C4-2B (cell line): ENCODE measurements around the gene CDKN3.

Experiments
- H3K27ac ChIP-seq: fragments of 450-650 bp; 2 replicates; pipeline ENCODE4 v1.5.1; 2017
- CTCF ChIP-seq: fragments of 450-650 bp; conservative IDR thresholded peaks from 2 replicates; pipeline ENCODE4 v1.5.1; 2017; ENCODE audit warnings: mild to moderate bottlenecking
- ZFX ChIP-seq: fragments of 450-650 bp; IDR thresholded peaks from 2 replicates; pipeline ENCODE4 v1.6.1; 2017

The CDKN3 gene

GRCh38 chr14:54410215-54410614 lies 13.4 kb downstream of the CDKN3 start:
- no peak for TF ChIP-seq ZFX
- no peak for TF ChIP-seq CTCF
- H3K27ac ChIP-seq = no peak overlapping the region

GRCh38 chr14:54411371-54411770 lies 14.6 kb downstream of the CDKN3 start:
- no peak overlapping the region for H3K27ac ChIP-seq
- TF ChIP-seq ZFX (no peak), CTCF (no peak)

DNA sequence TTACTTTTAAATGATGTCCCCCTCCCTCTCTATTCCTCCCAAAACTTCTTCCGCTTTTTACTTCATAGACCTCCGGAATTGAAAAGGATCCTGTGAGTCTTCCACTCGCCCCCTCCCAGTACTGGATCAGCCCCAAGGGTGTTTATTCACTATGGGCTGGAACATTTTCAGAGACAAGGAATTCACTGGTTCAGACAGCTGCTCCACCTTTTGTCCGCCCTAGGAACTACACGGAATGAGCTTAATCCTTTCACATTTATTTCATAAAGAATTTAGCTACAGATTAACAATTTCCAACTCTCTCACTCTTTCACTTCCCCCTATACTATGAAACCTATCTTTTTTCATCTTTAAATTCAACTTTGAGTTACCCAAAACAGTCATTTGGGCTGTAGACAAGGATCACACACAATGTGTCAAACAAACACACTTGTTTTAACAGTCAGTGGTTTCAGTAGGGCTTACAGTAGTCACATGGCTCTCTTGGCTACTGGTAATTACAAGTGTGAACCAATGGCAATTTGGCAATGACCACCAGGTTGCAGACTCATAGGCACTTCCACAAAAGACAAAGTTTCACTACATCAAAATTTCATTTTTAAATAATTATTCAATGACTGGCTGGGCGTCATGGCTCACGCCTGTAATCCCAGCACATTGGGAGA lies 23.8 kb downstream of the CDKN3 start:
- TF ChIP-seq CTCF = peak; percentile 75
- TF ChIP-seq ZFX = no peak
- H3K27ac ChIP-seq = no peak overlapping the region

DNA sequence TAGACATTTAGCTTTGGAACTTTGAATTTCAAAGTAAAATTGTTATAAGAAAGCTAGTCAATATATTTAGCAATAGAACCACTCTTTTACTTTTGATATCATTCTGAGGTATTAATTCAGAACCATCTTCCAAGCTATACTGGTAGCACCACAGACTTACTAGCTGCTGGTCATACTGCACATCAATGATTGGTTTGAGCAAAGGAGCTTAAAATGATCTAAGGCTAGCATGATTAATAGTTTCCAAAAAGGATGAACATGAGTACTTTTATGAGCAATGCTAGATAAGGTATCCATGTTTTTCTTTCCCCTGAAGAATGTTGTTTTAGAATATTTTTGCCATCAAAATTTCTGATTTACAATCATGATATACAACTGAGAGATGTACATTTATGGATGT lies 27.2 kb downstream of the CDKN3 start:
- no peak for TF ChIP-seq ZFX
- no peak for TF ChIP-seq CTCF
- H3K27ac ChIP-seq = no peak overlapping the region

DNA sequence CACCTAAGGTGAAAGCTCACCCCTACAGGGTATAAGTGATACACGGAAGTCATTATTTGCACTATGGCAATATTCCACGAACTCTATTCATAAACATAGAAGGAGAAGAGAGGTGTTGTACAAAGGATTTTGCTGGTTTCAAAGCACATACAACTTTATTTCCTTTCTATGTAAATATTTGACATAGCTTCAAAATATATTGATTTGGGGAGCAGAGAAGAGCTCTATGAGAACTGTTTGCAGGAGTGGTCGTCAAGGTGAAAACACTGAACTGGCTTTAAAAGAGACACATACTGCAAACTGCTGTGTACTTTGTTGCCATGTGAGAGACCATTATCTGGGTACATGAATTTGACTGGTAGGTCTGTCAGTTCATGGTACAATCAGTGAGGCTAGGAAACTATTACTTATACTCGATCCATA lies 27.7 kb downstream of the CDKN3 start:
- H3K27ac ChIP-seq = no peak overlapping the region
- no peak for TF ChIP-seq CTCF
- TF ChIP-seq ZFX = no peak

DNA sequence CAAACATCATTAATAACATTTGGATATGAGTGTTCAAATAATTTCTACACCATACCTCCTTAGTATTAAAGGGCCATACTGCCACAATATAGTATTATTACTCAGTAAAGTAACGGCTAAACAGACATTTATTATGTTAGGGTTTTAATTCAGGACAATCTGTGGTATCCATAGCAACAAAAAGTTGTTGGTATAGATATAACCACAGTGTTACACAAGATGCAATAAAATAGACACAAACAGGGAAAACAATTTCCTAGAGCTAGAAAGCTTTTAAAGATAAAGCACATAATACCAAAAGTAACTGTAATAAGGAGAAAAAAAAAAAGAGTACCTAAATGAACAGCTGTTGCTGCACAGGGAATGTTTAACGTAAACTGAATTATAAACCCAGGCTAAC lies 28.3 kb downstream of the CDKN3 start:
- TF ChIP-seq ZFX (no peak), CTCF (no peak)
- H3K27ac ChIP-seq = no peak overlapping the region

GRCh38 chr14:54425537-54426274 lies 28.9 kb downstream of the CDKN3 start:
- TF ChIP-seq ZFX = no peak
- no peak for TF ChIP-seq CTCF
- H3K27ac ChIP-seq = no peak overlapping the region
